MM.1S (cell line): Measurements from ENCODE around the gene SLC8A1.

ENCODE experiments used
- DNase-seq: peaks from one replicate; pipeline ENCODE4 v3.0.0-alpha.2; 2015
- H2AFZ ChIP-seq: fragments of 300-600 bp; sonication (generic); 2 replicates; pipeline ENCODE4 v1.6.0; 2016; ENCODE audit warnings: antibody characterized with exemption, low read length
- H3F3A ChIP-seq: fragments of 300-600 bp; sonication (generic); 2 replicates; pipeline ENCODE4 v1.6.1; 2016; ENCODE audit warnings: mild to moderate bottlenecking, antibody characterized with exemption, low read length, moderate library complexity, mixed read lengths; ENCODE audit not compliant: insufficient read depth
- H3K27ac ChIP-seq: fragments of 300-600 bp; sonication (generic); 2 replicates; pipeline ENCODE4 v1.5.1; 2016; ENCODE audit warnings: mild to moderate bottlenecking, low read length
- H3K27me3 ChIP-seq: fragments of 300-600 bp; sonication (generic); replicated peaks from 2 replicates; pipeline ENCODE4 v1.6.0; 2016; ENCODE audit warnings: low read length; ENCODE audit not compliant: insufficient read depth
- H3K36me3 ChIP-seq: fragments of 300-600 bp; sonication (generic); replicated peaks from 2 replicates; pipeline ENCODE4 v1.6.1; 2016; ENCODE audit warnings: mild to moderate bottlenecking, low read length, mixed read lengths; ENCODE audit not compliant: insufficient read depth
- H3K4me1 ChIP-seq: fragments of 300-600 bp; sonication (generic); 2 replicates; pipeline ENCODE4 v1.6.1; 2016; ENCODE audit warnings: low read length, mixed read lengths
- H3K4me2 ChIP-seq: fragments of 300-600 bp; sonication (generic); 2 replicates; pipeline ENCODE4 v1.6.0; 2016; ENCODE audit warnings: low read depth, low read length
- H3K4me3 ChIP-seq: fragments of 300-600 bp; sonication (generic); 2 replicates; pipeline ENCODE4 v1.5.1; 2016; ENCODE audit warnings: low read length, mixed read lengths
- H3K79me2 ChIP-seq: fragments of 300-600 bp; sonication (generic); 2 replicates; pipeline ENCODE4 v1.6.1; 2016; ENCODE audit warnings: mixed run types, low read length, mixed read lengths
- H3K9ac ChIP-seq: fragments of 300-600 bp; sonication (generic); 2 replicates; pipeline ENCODE4 v1.6.1; 2016; ENCODE audit warnings: low read length, mixed read lengths
- H3K9me2 ChIP-seq: fragments of 300-600 bp; sonication (generic); replicated peaks from 2 replicates; pipeline ENCODE4 v1.6.1; 2016; ENCODE audit warnings: mild to moderate bottlenecking, low read length, mixed read lengths; ENCODE audit not compliant: insufficient read depth
- H3K9me3 ChIP-seq: fragments of 300-600 bp; sonication (generic); replicated peaks from 2 replicates; pipeline ENCODE4 v1.6.1; 2016; ENCODE audit warnings: mild to moderate bottlenecking, low read length, mixed read lengths; ENCODE audit not compliant: insufficient read depth
- H4K20me1 ChIP-seq: fragments of 300-600 bp; sonication (generic); 2 replicates; pipeline ENCODE4 v1.6.1; 2016; ENCODE audit warnings: mild to moderate bottlenecking, low read length, moderate library complexity, mixed read lengths; ENCODE audit not compliant: insufficient read depth
- CTCF ChIP-seq: fragments of 300-600 bp; sonication (generic); IDR thresholded peaks from 2 replicates; pipeline ENCODE4 v1.5.1; 2016; ENCODE audit warnings: antibody characterized with exemption, low read length, mixed read lengths
- EZH2 ChIP-seq: fragments of 300-600 bp; sonication (generic); optimal IDR thresholded peaks from 2 replicates; pipeline ENCODE3; 2017; ENCODE audit warnings: low read depth, mild to moderate bottlenecking, antibody characterized with exemption, low read length, mixed read lengths
- EZH2phosphoT487 ChIP-seq: fragments of 300-600 bp; sonication (generic); IDR thresholded peaks from 2 replicates; pipeline ENCODE4 v1.6.1; 2018; ENCODE audit warnings: antibody characterized with exemption, low read length

Gene SLC8A1

GRCh38 chr2:40147360-40147759 is 304.5 kb downstream of the SLC8A1 start:
- Histone ChIP-seq H3K27ac (no peak overlapping the region), H2AFZ (no peak overlapping the region), H3K4me1 (no peaks in the 10 kb centered on the region), H3K9me2 (no peaks in the 10 kb centered on the region), H3K79me2 (no peaks in the 10 kb centered on the region), H3F3A (no peaks in the 10 kb centered on the region), H3K36me3 (no peaks in the 10 kb centered on the region), H3K27me3 (no peaks in the 10 kb centered on the region), H3K4me3 (no peak overlapping the region), H3K9ac (no peak overlapping the region), H3K9me3 (no peaks in the 10 kb centered on the region), H3K4me2 (no peak overlapping the region), H4K20me1 (no peaks in the 10 kb centered on the region)
- no peak for DNase-seq
- TF ChIP-seq EZH2phosphoT487 (no peak), CTCF (no peak), EZH2 (no peak)

- Histone ChIP-seq H3K9me3 (no peaks in the 10 kb centered on the region), H3F3A (no peaks in the 10 kb centered on the region), H4K20me1 (no peaks in the 10 kb centered on the region), H3K79me2 (no peaks in the 10 kb centered on the region), H3K36me3 (no peaks in the 10 kb centered on the region), H2AFZ (no peak overlapping the region), H3K4me3 (no peak overlapping the region), H3K4me1 (no peaks in the 10 kb centered on the region), H3K27ac (no peak overlapping the region), H3K9ac (no peak overlapping the region), H3K4me2 (no peak overlapping the region), H3K27me3 (no peaks in the 10 kb centered on the region), H3K9me2 (no peaks in the 10 kb centered on the region)
- TF ChIP-seq CTCF (no peak), EZH2 (no peak), EZH2phosphoT487 (no peak)
- no peak for DNase-seq
Measured at GRCh38 chr2:40144022-40144421, 307.9 kb downstream of the SLC8A1 start.

GRCh38 chr2:40138314-40138713 is 313.6 kb downstream of the SLC8A1 start:
- H3K9ac ChIP-seq = no peak overlapping the region

More at GRCh38 chr2:40138314-40138713, 313.6 kb downstream of the SLC8A1 start:
- Histone ChIP-seq H3K27me3 (no peaks in the 10 kb centered on the region), H3K4me3 (no peak overlapping the region), H3K9me3 (no peaks in the 10 kb centered on the region), H3K4me2 (no peak overlapping the region), H3K9me2 (no peaks in the 10 kb centered on the region), H3K36me3 (no peaks in the 10 kb centered on the region), H2AFZ (no peak overlapping the region), H3F3A (no peaks in the 10 kb centered on the region), H3K27ac (no peak overlapping the region), H3K4me1 (no peaks in the 10 kb centered on the region), H3K79me2 (no peaks in the 10 kb centered on the region), H4K20me1 (no peaks in the 10 kb centered on the region)
- no peak for TF ChIP-seq CTCF
- no peak for TF ChIP-seq EZH2
- no peak for TF ChIP-seq EZH2phosphoT487
- no peak for DNase-seq
